ENCODE data around the gene NLRC5.

- TF ChIP-seq, protein P1, sequence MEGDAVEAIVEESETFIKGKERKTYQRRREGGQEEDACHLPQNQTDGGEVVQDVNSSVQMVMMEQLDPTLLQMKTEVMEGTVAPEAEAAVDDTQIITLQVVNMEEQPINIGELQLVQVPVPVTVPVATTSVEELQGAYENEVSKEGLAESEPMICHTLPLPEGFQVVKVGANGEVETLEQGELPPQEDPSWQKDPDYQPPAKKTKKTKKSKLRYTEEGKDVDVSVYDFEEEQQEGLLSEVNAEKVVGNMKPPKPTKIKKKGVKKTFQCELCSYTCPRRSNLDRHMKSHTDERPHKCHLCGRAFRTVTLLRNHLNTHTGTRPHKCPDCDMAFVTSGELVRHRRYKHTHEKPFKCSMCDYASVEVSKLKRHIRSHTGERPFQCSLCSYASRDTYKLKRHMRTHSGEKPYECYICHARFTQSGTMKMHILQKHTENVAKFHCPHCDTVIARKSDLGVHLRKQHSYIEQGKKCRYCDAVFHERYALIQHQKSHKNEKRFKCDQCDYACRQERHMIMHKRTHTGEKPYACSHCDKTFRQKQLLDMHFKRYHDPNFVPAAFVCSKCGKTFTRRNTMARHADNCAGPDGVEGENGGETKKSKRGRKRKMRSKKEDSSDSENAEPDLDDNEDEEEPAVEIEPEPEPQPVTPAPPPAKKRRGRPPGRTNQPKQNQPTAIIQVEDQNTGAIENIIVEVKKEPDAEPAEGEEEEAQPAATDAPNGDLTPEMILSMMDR (IDR thresholded peaks at IDR 0.05): no peak
- TF ChIP-seq POLR2A (IDR thresholded peaks at IDR 0.05): no peak
Measured at GRCh38 chr16:57091200-57091974, 102.0 kb downstream of the NLRC5 start.

Measured in Peyer's patch (tissue), 4 donors.